B cell (primary cell): ENCODE measurements around the gene TJP3.

Source experiments
- CTCF ChIP-seq: fragments of 200-600 bp; IDR thresholded peaks from one replicate; pipeline ENCODE4 v1.8.0; 2022; ENCODE audit warnings: antibody characterized with exemption, mild to moderate bottlenecking
- EZH2 ChIP-seq: IDR thresholded peaks from 2 replicates; pipeline ENCODE4 v1.6.1; 2012; ENCODE audit warnings: borderline replicate concordance, low read depth, mild to moderate bottlenecking, moderate library complexity, low read length; ENCODE audit not compliant: insufficient read depth, poor library complexity, severe bottlenecking

GRCh38 chr19:3765121-3765520, 56.9 kb downstream of the TJP3 start:
- no peak for TF ChIP-seq CTCF
- TF ChIP-seq EZH2: no peak
